ENCODE measurements around the gene MCL1. TPM values are rescaled to one million over a fixed set of nuclear protein-coding genes. Genes with fewer than 3 reads are reported as not detected.
A peak's percentile ranks its signal among the peaks of the same experiment; 100 is the strongest.

The MCL1 gene
- total and polyA plus RNA-seq, 2 donors (not counting 1 experiment from before 2014, with no cell fraction given), result 219 to 266 TPM

DNA sequence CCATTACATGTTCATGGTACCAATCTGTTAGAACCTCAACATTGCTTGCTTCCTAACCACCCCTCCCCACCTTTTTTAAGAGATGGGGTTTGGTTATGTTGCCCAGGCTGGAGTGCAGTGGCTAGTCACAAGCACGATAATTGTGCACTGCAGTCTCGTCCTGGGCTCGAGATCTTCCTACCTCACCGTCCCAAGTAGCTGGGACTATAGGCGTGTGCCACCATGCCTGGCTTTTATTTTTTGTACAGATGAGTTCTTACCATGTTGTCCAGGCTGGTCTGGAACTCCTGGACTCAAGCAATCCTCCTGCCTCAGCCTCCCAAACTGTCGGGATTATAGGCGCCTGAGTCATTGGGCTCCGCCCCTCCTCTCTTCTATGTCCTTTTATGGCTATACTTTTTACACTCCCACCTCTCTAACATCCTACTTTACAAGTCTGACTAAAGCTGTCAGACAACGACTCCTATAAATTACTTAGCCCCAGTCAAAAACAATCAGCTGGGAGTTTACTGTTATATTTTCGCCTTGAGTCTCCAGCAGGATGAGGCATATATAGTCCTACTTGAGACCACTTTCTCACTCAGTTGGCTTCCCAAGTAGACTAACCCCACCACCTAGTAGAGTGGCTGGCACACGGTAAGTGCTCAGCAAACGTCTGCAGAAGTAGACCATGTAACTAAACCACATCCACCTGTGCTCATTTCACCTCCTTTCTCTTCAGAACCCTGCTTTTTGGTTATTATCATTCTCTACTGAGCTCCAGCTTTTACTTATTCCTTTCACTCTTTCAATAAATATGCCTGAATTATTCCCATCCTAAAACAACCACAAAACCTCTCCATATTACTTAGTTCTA is 36.2 kb upstream of the MCL1 start:
- ATAC-seq (ENCODE audit: low read depth) (no peak), DNase-seq (no peak)
- TF ChIP-seq, protein P1, sequence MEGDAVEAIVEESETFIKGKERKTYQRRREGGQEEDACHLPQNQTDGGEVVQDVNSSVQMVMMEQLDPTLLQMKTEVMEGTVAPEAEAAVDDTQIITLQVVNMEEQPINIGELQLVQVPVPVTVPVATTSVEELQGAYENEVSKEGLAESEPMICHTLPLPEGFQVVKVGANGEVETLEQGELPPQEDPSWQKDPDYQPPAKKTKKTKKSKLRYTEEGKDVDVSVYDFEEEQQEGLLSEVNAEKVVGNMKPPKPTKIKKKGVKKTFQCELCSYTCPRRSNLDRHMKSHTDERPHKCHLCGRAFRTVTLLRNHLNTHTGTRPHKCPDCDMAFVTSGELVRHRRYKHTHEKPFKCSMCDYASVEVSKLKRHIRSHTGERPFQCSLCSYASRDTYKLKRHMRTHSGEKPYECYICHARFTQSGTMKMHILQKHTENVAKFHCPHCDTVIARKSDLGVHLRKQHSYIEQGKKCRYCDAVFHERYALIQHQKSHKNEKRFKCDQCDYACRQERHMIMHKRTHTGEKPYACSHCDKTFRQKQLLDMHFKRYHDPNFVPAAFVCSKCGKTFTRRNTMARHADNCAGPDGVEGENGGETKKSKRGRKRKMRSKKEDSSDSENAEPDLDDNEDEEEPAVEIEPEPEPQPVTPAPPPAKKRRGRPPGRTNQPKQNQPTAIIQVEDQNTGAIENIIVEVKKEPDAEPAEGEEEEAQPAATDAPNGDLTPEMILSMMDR (IDR thresholded peaks at IDR 0.05), result no peak
- no peak for TF ChIP-seq EZH2 (IDR thresholded peaks at IDR 0.05; ENCODE audit: borderline replicate concordance, insufficient read depth, low read depth, low read length, poor library complexity, severe bottlenecking)
- Histone ChIP-seq H3K27ac (ENCODE audit: low read length in 2 of 2) (no peak overlapping the region), H3K9ac (ENCODE audit: low read length) (no peak overlapping the region), H3K4me3 (ENCODE audit: control extremely low read depth in 1 of 5, extremely low read depth in 1 of 5, insufficient read depth in 1 of 5, low read depth in 2 of 5, low read length in 4 of 5) (no peak overlapping the region), H3K4me1 (ENCODE audit: control insufficient read depth in 2 of 2, insufficient read depth in 2 of 2, low read length in 2 of 2) (peaks cover 44 to 52% of the 10 kb centered on the region in 2 donors), H3K36me3 (replicated peaks in 1 of 2; ENCODE audit: control extremely low read depth in 1 of 2, control insufficient read depth in 1 of 2, extremely low read depth in 1 of 2, insufficient read depth in 2 of 2, low read length in 1 of 2) (peaks cover 3 to 38% of the 10 kb centered on the region in 2 experiments), H2AFZ (ENCODE audit: insufficient read depth, low read depth, low read length, poor library complexity, severe bottlenecking) (no peak overlapping the region), H3K4me2 (replicated peaks; ENCODE audit: low read depth, low read length, poor library complexity, severe bottlenecking) (no peak overlapping the region), H4K20me1 (ENCODE audit: control insufficient read depth, insufficient read depth, low read length, poor library complexity, severe bottlenecking) (peaks cover 6% of the 10 kb centered on the region), H3K9me3 (ENCODE audit: control extremely low read depth in 1 of 3, control insufficient read depth in 2 of 3, insufficient read depth in 1 of 3, low read length in 2 of 3) (no peaks in the 10 kb centered on the region), H3K27me3 (replicated peaks in 1 of 4; ENCODE audit: control extremely low read depth in 1 of 4, control insufficient read depth in 3 of 4, insufficient read depth in 4 of 4, low read length in 3 of 4) (no peaks in the 10 kb centered on the region), H3K79me2 (ENCODE audit: control insufficient read depth, insufficient read depth, low read length) (peaks cover 50% of the 10 kb centered on the region)
- peaks cover 56% of the 10 kb centered on the region for H3K4me1 Mint-ChIP-seq
- H3K27ac Mint-ChIP-seq, result peak overlapping the region; percentile 21
- CTCF ChIA-PET, result interaction anchor here (1.1 to 23.2 kb wide), 3 partner anchors 8 to 55 kb away, joined by 4 to 661 read pairs (median 5); no protein-coding TSS in a partner anchor
- intact Hi-C loops (cut with micrococcal nuclease), result no loop called here
- no peaks in the 10 kb centered on the region for H3K9me3 Mint-ChIP-seq (ENCODE audit: insufficient read depth)
- no peaks in the 10 kb centered on the region for H3K27me3 Mint-ChIP-seq
- 89% methylated on average over 12 of the region's 12 CpGs for WGBS (ENCODE audit: insufficient coverage)
- POLR2A ChIA-PET, result interaction anchor here (0.6 to 0.9 kb wide), 3 partner anchors 10 to 40 kb away, joined by 3 to 8 read pairs (median 4); no protein-coding TSS in a partner anchor
- H3K4me3 Mint-ChIP-seq, result no peak overlapping the region
